Ecto neural progenitor cell (in vitro differentiated cells): Measurements from ENCODE around the gene SMYD3.

Experiments used
- DNase-seq: peaks from one replicate; pipeline ENCODE4 v3.0.0-alpha.2; 2018; ENCODE audit warnings: low spot score

SMYD3 gene

DNA sequence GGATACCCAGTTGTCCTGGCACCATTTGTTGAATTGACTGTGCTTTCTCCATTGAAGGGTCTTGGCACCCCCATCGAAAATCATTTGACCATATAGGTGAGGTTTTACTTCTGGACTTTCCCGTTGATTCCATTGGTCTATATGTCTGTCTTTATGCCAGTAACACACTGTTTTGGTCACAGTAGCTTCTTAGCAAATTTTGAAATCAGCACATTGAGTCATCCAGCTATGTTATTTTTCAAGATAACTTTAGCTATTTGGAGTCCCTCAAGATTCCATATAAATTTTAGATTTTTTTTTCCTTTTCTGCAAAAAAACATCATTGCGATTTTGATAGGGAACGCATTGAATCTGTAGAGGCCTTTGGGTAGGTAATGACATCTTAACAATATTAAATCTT is 235.6 kb downstream of the SMYD3 start:
- DNase-seq, result no peak

DNA sequence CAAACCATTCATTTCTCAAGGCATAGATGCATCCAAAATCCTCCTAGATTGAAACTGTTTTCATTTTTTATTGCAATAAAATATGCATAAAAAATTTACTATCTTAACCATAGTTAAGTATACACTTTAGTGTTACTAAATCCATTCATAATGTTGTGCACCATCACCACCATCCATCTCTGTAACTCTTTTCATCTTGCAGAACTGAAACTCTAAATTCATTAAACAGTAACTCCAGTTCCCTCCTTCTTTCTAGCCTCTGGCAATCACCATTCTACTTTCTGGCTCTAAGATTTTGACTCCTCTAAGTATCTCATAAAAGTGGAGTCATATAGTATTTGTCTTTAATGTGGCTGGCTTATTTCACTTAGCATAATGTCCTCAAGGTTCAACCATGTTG is 236.8 kb downstream of the SMYD3 start:
- DNase-seq, result no peak

DNA sequence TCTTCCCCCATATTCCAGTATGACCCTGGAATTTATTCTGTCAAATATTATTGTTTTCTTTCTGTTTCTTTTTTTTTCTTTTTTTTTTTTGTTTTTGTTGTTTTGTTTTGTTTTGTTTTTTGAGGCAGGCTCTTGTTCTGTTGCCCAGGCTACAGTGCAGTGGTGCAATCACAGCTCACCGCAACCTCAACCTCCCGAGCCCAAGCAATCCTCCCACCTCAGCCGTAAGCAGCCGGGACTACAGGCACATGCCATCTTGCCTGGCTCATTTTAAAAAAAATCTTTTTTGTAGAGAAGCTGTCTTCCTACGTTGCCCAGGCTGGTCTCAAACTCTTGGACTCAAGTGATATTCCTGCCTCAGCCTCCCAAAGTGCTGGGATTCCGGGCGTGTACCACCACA is 237.6 kb downstream of the SMYD3 start:
- DNase-seq, result no peak

DNA sequence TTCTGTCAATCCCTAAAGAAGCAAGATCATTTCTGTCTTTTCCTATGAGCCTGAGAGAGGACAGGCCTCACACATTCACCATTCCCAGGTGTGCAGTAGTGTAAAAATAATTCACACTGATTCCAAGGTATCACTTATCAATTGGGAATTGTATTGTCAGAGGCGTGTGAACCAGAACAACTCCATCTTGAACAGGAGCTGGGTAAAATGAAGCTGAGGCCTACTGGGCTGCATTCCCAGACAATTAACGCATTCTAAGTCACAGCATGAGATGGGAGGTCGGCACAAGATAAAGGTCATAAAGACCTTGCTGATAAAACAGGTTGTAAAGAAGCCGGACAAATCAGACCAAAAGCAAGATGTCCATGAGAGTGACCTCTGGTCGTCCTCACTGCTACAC is 239.2 kb downstream of the SMYD3 start:
- DNase-seq, result no peak

DNA sequence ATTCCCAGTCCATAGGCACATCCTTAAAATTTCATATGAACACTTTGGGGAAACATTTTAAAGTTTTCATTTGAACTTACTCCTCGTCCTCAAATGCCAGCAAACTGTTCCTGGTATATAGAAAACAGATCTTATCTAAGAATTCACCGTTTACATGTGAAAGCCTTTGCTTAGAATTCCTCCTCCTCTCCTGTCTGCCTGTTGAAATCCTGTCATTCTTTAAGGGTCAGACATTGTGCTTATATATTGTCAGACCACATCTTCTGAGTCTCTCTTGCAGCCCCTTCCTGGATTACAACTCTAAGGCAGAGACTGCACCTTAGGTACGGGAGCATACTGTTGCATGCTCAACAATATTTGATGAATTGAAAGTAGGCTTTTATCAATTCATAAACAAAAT is 239.7 kb downstream of the SMYD3 start:
- DNase-seq, result no peak

DNA sequence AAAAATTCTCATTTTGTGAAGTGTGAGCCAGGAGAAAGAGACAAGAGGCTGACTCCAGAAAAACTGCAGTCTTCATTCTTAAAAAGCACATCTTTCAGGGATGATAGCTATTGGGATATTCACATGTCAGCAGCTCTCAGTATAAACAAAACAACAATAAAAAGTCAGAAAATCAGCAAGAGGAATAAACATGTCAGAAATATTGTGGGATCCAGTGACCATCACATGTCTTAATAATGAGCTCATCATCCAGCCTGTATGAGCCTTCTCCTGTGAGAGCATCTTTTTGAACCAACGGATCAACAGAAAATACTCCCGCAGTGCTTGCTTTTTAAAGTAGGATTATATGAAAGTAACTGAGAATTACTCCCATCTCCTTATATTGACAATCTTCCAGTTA is 241.6 kb downstream of the SMYD3 start:
- no peak for DNase-seq

DNA sequence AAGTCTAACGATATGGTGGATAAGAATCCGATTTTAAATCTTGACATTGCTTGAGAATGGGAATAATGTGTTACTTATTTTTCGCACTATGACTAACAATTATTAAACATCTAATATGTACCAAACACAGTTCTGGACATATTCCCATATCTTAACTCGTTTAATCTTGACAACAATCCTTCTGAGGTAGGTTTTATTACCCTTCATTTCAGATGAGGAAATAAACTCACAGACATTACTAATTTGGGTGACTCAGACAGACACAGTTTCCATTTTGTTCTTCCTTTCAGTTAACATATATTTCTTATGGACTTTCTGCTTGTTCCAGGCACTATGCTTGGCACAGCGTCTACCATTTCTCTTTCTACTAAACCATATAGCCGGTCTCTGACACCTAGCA is 244.8 kb downstream of the SMYD3 start:
- DNase-seq, result no peak

DNA sequence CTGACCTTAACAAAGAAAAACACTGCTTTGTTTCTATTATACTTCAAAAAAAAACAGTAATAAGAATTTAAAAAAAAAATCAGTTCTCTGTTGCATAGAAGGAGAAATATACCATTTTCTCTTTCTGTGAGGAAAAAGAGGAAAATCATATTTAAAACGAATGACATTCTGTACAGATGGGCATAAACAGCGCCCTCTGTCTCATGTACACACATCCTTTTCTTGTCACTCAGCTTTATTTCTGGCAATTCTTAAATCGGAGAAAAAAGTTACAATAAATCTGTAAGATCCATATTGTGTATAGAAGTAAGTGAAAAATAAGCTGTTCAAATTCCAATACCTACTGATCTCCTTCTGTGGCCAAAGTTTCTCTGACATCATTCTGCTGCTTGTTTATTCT is 245.4 kb downstream of the SMYD3 start:
- no peak for DNase-seq

DNA sequence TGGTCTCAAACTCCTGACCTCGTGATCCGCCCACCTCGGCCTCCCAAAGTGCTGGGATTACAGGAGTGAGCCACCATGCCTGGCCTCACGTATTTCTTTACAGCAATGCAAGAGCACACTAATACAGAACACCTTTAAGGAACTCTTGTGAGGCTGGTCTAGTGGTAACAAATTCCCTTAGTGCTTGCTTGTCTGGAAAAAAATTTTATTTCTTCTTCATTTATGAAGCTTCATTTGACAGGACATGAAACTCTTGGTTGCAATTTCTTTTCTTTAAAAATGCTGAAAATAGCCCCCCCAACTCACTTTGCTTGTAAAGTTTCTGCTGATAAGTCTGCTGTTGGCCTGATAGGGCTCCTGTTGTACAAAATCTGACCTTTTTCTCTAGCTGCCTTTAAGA is 248.8 kb downstream of the SMYD3 start:
- no peak for DNase-seq

DNA sequence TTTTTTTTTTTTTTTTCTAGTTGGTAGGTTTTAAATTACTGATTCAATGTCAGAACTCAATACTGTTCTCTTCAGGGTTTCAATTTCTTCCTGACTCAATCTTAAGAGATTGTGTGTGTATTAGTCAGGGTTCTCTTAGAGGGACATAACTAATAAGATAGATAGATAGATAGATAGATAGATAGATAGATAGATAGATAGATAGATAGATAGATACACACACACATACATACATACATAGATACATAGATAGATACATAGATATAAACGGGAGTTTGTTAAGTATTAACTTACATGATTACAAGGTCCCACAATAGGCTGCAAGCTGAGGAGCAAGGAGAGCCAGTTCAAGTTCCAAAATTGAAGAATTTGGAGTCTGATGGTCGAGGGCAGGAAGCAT is 251.3 kb downstream of the SMYD3 start:
- no peak for DNase-seq

DNA sequence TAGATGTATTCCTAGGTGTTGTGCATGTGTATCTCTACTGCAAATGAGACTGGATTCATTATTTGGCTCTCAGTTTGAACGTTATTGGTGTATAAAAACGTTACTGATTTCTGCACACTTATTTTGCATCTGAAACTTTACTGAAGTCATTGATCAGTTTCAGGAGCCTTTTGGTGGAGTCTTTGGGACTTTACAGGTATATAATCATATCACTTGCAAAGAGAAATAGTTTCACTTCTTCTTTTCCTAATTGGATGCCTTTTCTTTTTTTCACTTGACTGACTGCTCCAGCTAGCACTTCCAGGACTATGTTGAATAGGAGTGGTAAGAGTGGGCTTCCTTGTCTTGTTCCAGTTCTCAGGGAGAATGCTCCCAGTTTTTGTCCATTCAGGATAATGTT is 252.2 kb downstream of the SMYD3 start:
- DNase-seq, result no peak

DNA sequence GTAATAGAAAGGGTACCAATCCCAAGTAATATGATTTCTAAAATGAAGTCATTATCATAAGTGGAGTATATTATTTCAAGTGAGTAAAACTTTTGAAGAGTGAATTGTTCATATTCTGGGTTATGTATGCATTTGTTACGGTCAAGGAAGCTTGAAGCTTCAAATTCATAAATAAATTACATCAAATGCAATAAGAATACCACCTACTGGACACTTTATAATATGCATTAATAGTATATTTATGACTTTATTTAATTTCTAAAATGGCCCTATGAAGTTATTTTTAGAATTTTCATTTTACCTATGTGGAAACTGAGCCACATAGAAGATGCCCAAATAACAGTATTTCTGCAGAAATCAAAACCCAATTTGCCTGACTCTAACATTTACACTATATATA is 260.6 kb downstream of the SMYD3 start:
- no peak for DNase-seq

DNA sequence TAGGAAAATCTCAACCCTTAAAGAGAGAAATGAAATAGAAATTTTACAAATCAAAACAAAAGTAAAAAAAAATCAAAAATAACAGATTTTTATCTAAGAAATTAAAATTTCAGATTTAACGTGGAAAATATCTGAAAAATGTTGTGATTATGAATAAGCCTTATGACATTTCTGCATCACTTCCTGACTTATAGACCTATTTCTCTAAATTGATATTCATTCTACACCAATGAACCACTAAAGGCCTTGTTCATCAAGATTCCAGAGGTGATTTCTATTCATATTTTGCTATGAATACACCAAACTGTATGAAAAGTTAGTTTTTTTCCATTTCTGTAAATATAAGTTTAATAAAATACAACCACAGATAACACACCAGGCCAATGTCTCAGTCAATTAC is 261.5 kb downstream of the SMYD3 start:
- DNase-seq, result no peak

DNA sequence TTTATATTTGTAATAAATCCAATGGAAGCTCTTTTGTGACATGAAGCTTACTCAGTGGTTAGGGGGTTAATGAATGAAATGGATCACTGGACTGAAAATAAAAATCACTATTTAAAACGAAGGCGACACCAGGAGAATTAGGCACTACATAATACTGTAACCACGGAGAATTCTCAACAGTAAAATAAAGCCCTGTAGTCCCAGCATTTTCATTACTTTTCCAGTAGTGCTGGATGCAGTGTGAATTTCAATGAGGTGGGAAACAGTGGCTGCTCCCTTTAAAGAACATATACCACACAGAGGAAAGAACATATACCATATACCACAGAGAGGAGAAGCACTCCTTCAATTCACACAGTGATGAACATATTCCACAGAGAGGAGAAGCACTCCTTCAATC is 275.0 kb downstream of the SMYD3 start:
- DNase-seq, result no peak

DNA sequence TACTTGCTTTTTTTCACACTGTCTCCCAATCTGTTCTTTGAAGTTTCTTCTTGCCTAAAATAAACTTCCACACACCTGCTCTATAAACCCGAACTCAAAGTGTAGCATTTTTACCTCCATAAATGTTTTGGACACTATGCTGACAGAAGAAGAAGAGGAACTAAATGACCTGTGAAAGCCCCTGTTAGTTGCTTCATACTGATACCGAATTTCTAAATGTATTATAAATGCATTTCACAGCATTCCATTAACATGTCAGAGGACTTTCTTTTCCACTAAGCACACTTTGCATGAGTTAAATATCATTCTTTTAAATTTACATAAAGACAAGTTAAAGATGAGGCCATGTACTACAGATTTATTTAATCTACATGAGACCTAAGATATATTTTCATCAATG is 281.0 kb downstream of the SMYD3 start:
- DNase-seq, result no peak

DNA sequence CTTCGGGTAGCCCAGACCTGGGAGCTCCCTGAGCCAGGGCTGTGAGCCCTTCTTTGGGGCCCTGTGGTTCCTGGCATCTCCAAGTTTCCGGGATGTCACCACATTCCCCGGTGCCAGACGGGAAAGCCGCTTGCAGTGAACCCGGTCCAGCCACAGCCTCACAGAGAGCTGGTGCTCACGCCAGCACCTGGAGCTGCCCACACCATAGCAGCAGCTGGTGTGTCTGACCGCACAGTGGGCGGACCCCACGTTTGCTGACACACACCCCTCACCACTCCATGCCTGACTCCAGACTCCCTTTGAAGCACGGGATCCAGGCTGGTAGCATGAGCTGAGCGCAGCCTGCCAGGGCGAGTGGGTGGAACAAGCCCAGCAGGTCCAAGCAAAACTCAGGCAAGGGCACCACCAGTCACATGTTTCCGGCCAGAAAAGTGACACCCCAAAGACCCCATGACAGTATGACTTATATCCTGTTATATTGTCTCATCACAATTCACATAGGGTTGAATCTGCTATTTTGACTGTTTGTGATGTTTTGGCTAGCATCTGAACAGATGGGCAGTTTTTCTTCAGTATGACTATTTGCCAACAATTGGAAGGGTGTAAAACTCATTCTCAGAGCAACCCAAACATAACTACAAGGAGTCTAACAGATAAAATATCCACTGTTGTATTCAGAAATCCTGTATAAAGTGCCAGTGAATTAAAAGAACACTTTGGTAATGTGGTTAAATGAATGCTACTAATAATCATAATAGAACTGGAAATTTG is 285.4 kb downstream of the SMYD3 start:
- DNase-seq, result no peak

DNA sequence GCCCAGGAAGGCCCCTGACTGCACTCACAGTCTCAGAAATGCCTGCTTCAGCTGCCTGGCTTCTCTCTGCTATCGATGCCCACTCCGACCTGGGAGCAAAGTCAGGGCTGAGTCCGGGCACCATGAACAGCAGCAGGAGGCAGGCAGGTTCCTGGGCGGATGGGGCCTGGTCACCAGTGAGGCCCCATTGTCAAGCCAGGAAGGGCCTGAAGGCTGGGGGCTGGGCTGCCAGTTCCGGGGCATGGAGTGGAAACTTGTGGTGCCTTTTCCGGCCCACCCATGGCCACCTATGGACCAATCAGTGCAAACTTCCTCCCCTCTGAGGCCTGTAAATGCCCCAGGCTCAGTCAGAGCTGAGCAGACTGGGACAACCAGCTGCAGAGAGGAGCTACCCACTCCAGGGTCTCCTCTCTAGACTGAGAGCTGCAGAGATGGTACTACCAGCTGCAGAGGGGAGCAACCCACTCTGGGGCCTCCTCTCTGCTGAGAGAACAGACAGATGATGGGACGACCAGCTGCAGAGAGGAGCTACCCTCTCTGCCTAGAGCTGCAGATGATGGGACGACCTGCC is 286.5 kb downstream of the SMYD3 start:
- DNase-seq, result no peak

DNA sequence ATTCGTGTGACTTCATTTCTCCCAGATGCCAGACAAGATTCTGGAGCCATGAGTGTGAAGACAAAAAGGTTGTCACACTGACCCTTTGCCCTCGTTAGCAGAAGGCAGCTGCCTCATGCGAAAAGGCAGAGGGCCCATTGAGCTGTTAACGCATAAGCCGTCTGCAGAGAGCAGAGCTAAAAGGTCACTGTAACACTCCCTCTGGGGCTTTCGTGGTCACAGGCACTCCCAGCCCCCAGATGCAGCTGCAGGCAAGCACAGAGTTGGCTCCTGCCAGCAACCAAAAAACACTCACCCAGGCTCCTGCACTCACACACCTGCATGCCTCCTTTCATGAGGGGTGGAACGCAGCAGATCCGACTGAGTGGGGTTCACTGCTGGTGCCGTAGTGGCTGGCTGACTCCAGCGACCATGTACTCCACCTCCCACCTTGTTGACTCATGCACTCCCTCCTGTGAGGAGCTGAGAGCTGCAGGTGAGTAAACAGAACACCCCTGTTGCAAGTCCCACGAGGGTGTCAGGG is 287.5 kb downstream of the SMYD3 start:
- DNase-seq, result peak; percentile 64

DNA sequence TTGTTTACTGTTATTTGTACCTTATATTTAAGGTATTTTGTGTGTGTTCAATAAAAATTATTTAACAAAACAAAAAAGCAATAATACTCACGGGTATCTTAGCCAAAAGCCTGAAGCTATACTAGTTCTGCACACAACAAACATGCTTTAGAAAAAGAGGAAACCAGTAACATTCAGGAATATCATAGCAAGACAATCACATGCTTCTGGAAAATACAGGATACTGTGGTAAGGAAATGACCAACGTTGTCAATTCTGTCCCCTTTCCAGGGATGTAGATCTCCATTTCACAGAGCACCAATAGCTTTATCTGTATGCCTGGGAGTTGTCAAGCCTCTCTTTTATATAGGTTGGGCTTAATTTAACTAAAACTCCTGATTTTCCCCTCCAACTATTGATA is 288.4 kb downstream of the SMYD3 start:
- no peak for DNase-seq

DNA sequence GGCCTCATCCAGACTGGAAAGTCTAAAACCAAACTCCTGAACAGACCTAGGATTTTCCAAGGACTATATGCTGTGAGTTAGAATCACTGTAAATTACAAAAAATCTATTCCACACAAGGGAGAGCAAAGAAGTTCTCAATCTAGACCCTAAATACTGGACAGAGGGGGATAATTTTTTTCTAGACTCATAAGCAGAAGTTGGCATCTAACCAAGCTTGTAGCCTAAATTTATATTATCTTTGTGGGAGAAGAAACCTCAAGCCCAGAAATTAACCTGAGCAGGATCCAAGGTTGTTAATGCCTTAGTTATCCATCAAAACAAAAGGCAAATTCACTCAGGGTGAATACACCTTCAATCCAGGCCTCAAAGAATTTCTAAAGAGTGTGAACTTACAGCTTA is 290.2 kb downstream of the SMYD3 start:
- no peak for DNase-seq

DNA sequence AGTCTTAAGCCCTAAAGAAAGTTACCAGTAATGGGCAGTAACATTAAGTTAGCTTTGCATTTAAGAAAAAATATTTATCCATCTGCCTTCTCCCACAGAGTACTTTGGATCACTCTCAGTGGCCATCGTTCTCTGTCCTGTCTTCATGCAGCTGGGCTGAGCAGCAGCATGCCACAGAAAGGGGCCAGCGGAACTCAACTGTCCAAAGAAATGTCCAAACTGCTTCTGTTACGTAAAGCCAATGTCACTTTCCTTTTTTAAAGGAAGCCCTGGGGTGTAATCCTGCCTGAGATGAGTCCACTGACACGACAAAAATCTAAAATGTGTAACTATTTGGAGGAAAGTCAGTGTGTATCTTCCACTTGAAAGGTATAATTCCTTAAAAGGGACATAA is 291.6 kb downstream of the SMYD3 start:
- no peak for DNase-seq

DNA sequence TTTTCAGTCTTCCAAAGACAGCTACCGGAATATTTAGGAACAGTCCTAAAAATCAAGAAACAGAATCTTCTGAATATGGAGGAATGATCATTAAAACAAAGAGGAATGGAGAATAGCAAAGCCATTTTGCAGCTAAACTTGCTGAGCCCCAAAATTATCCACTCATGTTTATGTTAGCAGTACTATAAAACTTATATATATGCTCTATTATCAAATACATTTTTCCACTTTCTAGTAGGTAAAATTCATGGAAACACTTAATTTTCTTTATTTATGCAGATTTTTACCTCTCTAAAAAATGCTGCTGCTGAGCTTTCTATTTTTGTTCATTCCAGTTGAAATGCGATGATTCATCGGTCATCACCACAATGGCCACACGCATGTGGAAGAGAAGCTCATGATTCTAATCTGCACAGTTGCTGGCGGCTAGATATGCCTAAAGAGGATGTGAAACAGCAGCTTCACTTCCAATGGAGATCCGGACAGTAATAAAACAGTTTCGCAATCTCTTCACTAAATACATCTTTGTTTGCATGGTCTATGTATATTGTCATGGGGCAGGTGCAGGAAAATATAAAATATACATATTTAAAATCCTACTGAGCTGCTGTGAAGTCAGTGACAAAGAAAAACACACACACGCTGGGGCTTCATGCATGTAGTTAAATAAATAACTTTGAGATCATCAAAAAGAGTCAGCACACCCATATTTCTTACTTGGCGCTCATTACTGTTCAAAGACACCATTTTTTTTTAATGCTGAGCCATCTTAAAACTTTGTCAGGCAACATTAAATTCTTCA is 292.2 kb downstream of the SMYD3 start:
- DNase-seq, result no peak

DNA sequence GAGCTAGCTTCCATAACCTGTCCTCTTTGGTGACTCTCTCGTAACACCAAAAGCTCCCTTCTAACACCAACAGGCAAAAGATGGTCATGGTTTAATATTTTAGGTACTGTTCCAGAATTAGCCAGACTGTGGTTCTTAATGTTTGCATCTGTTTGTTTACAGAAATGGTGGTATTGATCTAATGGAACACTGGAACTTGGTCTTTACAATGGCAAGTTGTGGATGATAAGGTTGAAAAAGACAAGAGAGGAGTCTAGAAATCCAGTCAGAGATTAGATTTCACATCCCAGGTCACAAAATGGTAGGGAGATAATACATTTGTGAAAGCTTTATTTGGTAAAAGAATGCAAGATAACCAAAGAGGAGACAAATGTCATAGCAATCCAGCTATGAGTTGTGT is 293.1 kb downstream of the SMYD3 start:
- no peak for DNase-seq
